HepG2 (cell line): ENCODE measurements around the gene ANKRD35. TPM values are rescaled to one million over a fixed set of nuclear protein-coding genes. Genes with fewer than 3 reads are reported as not detected.

ENCODE experiments used
- ATAC-seq: fragments of 200-7000 bp; cut with Tn5 transposase; 3 replicates; pipeline ENCODE4 v1.9.1; 2020; ENCODE audit warnings: mild to moderate bottlenecking, moderate library complexity
- BruUV-seq: library from RNA; stranded (reverse); fragments of 400-500 nt; replicated peaks from 2 replicates; lab custom pipeline; 2021; lab: Mats Ljungman, UMichigan
- CTCF ChIA-PET: fragments of 300-600 bp; formaldehyde crosslinking; extraction: SDS; loops from one replicate; lab custom pipeline; 2021; ENCODE audit warnings: low total read pairs, inconsistent platforms, low intra/inter-chr PET ratio; lab: Yijun Ruan, JAX
- POLR2A ChIA-PET: fragments of 350-600 bp; sonication (Branson Sonifier 250); formaldehyde crosslinking; loops from one replicate; lab custom pipeline; 2020; ENCODE audit warnings: antibody characterized with exemption, inconsistent platforms; lab: Yijun Ruan, JAX
- DNase-seq: peaks from one replicate; pipeline ENCODE4 v3.0.0-alpha.2; 2015; ENCODE audit warnings: low spot score
- FAIRE-seq: peaks from 3 replicates; lab custom pipeline; 2011; peaks lifted over from hg19 to GRCh38; lab: Jason Lieb, UNC
- H2AFZ ChIP-seq: one replicate; pipeline ENCODE4 v1.6.1; 2011; ENCODE audit warnings: low read length, inconsistent platforms
- H3K27ac ChIP-seq: fragments of 300-600 bp; 3 replicates; pipeline ENCODE4 v1.8.0; 2011; ENCODE audit warnings: mixed run types, mild to moderate bottlenecking, mixed read lengths, low read length, inconsistent platforms; ENCODE audit not compliant: insufficient read depth; ENCODE audit errors: extremely low read length
- H3K27me3 ChIP-seq, 2 experiments: fragments of 200-600 bp in 1 of 2; 2 replicates in 1 of 2; 3 replicates in 1 of 2; pipeline versions ENCODE4 v1.6.0 to v1.8.0; 2011; ENCODE audit warnings: low read length in 2 of 2, mild to moderate bottlenecking in 2 of 2, moderate library complexity in 2 of 2, inconsistent platforms in 1 of 2; ENCODE audit not compliant: insufficient read depth in 2 of 2, control insufficient read depth in 1 of 2
- H3K36me3 ChIP-seq, 2 experiments: fragments of 200-600 bp in 1 of 2; replicated peaks in 1 of 2; 2 replicates in 1 of 2; 3 replicates in 1 of 2; pipeline versions ENCODE4 v1.5.1 to v1.8.0; 2011; ENCODE audit warnings: low read length in 2 of 2, inconsistent platforms in 1 of 2; ENCODE audit not compliant: insufficient read depth in 2 of 2, control insufficient read depth in 1 of 2
- H3K4me1 ChIP-seq: 2 replicates; pipeline ENCODE4 v1.5.1; 2012; ENCODE audit warnings: low read length, inconsistent platforms; ENCODE audit not compliant: insufficient read depth
- H3K4me2 ChIP-seq: 2 replicates; pipeline ENCODE4 v1.6.0; 2011; ENCODE audit warnings: low read depth, low read length, inconsistent platforms
- H3K4me3 ChIP-seq, 3 experiments: fragments of 200-600 bp in 1 of 3; sonication (generic), shearing (Covaris generic) in 1 of 3; replicated peaks in 1 of 3; 2 replicates each; pipeline ENCODE4 v1.5.1; 2011 to 2016; ENCODE audit warnings: low read length in 3 of 3, inconsistent platforms in 2 of 3, low read depth in 2 of 3, mild to moderate bottlenecking in 2 of 3, control low read depth in 1 of 3, mixed read lengths in 1 of 3; ENCODE audit not compliant: insufficient read depth in 1 of 3
- H3K79me2 ChIP-seq: one replicate; pipeline ENCODE4 v1.6.1; 2011; ENCODE audit warnings: low read length, inconsistent platforms; ENCODE audit not compliant: insufficient read depth
- H3K9ac ChIP-seq: 2 replicates; pipeline ENCODE4 v1.6.0; 2011; ENCODE audit warnings: mild to moderate bottlenecking, low read depth, low read length, inconsistent platforms; ENCODE audit not compliant: insufficient read depth
- H3K9me3 ChIP-seq: 2 replicates; pipeline ENCODE4 v1.5.1; 2012; ENCODE audit warnings: mild to moderate bottlenecking, low read length
- H4K20me1 ChIP-seq: 2 replicates; pipeline ENCODE4 v1.6.0; 2011; ENCODE audit warnings: inconsistent platforms, mild to moderate bottlenecking, low read length, moderate library complexity; ENCODE audit not compliant: insufficient read depth
- MEIS1 ChIP-seq: sonication (generic); formaldehyde crosslinking; IDR thresholded peaks from 2 replicates; pipeline ENCODE4 v1.9.0; 2021; ENCODE audit warnings: mild to moderate bottlenecking, missing genetic modification reagents, moderate library complexity, borderline replicate concordance
- SMAD3 ChIP-seq: sonication (generic); formaldehyde crosslinking; IDR thresholded peaks from 2 replicates; pipeline ENCODE4 v1.4.0; 2020; ENCODE audit warnings: missing genetic modification reagents
- SOX5 ChIP-seq: IDR thresholded peaks from 2 replicates; pipeline ENCODE4 v1.6.1; 2016; ENCODE audit warnings: borderline replicate concordance
- ZMAT3 ChIP-seq: sonication (generic); formaldehyde crosslinking; conservative IDR thresholded peaks from 2 replicates; pipeline ENCODE4 v1.7.0; 2021; ENCODE audit warnings: missing genetic modification reagents
- WGBS: methylation state at CpG from one replicate; pipeline ENCODE4 v1.1.6; 2017; ENCODE audit warnings: low lambda C conversion rate; 5-methylcytosine and 5-hydroxymethylcytosine counted together
- in situ Hi-C: cut with HindIII; loops from 2 replicates; pipeline ENCODE4 v1.10.0; 2017; ENCODE audit warnings: low pct_unique_long_range_greater_than_20kb; ENCODE audit not compliant: extremely low pct_ligation_motif_present
- intact Hi-C: fragments of 100-400 bp; cut with micrococcal nuclease; formaldehyde crosslinking; loops from one replicate; pipeline ENCODE4 v1.10.0; 2022; ENCODE audit not compliant: unreplicated experiment
- polyA plus RNA-seq, 8 experiments: library from polyadenylated mRNA; depleted of rRNA in 3 of 8; stranded (reverse) in 7 of 8; unstranded in 1 of 8; fragments of >200 nt; fragmentation: Illumina TruSeq in 4 of 8; extraction: Trizol in 4 of 8; gene quantifications; 2 replicates each; pipeline versions ENCODE4 v1.2.1 to v1.2.3, GENCODE V29; 2011 to 2016; ENCODE audit warnings: low read depth in 4 of 8, missing spikeins in 1 of 8, mixed read lengths in 1 of 8; ENCODE audit not compliant: insufficient read depth in 1 of 8
- total RNA-seq, 5 experiments: library from RNA; depleted of rRNA; stranded (reverse); fragments of >200 nt; fragmentation: Illumina TruSeq; extraction: Trizol; gene quantifications; 2 replicates each; pipeline ENCODE4 v1.2.3, GENCODE V29; 2016; ENCODE audit warnings: low read depth in 1 of 5
- TF ChIP-seq, protein P1 (sequence below): sonication (generic); formaldehyde crosslinking; IDR thresholded peaks from 2 replicates; pipeline ENCODE4 v1.4.0; 2020; ENCODE audit warnings: missing genetic modification reagents
- TF ChIP-seq, protein P2 (sequence below): IDR thresholded peaks from 2 replicates; pipeline ENCODE4 v1.6.1; 2018; ENCODE audit warnings: missing genetic modification reagents

The ANKRD35 gene
- total and polyA plus RNA-seq, 2 of the 13 experiments (the other 11 are each of a cell fraction or from before 2014, with no cell fraction given) = 0.02 TPM; not detected in 1

DNA sequence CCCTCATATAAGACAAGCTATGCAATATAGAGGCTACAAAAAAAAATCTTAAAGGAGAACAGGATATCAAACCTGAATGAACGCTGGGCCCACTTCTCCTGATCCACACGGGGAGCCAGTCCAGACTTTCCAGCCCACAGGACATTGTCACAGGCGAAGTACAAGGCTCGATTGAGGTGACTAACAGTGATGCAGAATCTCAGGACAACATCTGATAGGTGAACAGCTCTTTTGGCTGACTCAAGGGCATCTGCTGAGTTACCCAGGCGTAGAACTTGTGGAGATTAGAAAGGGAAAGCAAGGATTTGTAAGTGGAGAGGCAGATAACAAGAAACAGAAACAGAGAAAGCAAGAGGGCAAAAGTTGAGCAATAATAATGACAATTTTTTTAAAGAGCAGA lies 31.1 kb upstream of the ANKRD35 start:
- no peak overlapping the region for H3K4me2 ChIP-seq
- no peak overlapping the region for H2AFZ ChIP-seq
- peaks cover 8% of the 10 kb centered on the region for H3K79me2 ChIP-seq
- no peak overlapping the region for H3K4me3 ChIP-seq
- FAIRE-seq (no peak), DNase-seq (no peak)
- H3K27ac ChIP-seq = no peak overlapping the region
- peaks cover 18% of the 10 kb centered on the region for H3K4me1 ChIP-seq
- intact Hi-C loops = loop anchor here (5.0 kb wide), 1 partner anchor 91 kb away; no protein-coding TSS in a partner anchor
- BruUV-seq = no TSS peak
- H4K20me1 ChIP-seq = no peaks in the 10 kb centered on the region
- in situ Hi-C loops = no loop called here
- peaks cover 7 to 13% of the 10 kb centered on the region in 2 experiments; a peak in 4 of 5 replicates for H3K36me3 ChIP-seq
- no peak overlapping the region; the same call in 1 of the 2 replicates for H3K9ac ChIP-seq
- no peaks in the 10 kb centered on the region; a peak in 1 of 5 replicates for H3K27me3 ChIP-seq
- no peak for TF ChIP-seq SMAD3 (CRISPR knock-in tag)
- no peak for TF ChIP-seq ZMAT3 (CRISPR knock-in tag)
- TF ChIP-seq, protein P1, sequence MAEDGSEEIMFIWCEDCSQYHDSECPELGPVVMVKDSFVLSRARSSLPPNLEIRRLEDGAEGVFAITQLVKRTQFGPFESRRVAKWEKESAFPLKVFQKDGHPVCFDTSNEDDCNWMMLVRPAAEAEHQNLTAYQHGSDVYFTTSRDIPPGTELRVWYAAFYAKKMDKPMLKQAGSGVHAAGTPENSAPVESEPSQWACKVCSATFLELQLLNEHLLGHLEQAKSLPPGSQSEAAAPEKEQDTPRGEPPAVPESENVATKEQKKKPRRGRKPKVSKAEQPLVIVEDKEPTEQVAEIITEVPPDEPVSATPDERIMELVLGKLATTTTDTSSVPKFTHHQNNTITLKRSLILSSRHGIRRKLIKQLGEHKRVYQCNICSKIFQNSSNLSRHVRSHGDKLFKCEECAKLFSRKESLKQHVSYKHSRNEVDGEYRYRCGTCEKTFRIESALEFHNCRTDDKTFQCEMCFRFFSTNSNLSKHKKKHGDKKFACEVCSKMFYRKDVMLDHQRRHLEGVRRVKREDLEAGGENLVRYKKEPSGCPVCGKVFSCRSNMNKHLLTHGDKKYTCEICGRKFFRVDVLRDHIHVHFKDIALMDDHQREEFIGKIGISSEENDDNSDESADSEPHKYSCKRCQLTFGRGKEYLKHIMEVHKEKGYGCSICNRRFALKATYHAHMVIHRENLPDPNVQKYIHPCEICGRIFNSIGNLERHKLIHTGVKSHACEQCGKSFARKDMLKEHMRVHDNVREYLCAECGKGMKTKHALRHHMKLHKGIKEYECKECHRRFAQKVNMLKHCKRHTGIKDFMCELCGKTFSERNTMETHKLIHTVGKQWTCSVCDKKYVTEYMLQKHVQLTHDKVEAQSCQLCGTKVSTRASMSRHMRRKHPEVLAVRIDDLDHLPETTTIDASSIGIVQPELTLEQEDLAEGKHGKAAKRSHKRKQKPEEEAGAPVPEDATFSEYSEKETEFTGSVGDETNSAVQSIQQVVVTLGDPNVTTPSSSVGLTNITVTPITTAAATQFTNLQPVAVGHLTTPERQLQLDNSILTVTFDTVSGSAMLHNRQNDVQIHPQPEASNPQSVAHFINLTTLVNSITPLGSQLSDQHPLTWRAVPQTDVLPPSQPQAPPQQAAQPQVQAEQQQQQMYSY (CRISPR knock-in tag) = peak; percentile 59; the same call in 1 of the 2 replicates
- no peak for TF ChIP-seq MEIS1 (CRISPR knock-in tag)
- TF ChIP-seq, protein P2, sequence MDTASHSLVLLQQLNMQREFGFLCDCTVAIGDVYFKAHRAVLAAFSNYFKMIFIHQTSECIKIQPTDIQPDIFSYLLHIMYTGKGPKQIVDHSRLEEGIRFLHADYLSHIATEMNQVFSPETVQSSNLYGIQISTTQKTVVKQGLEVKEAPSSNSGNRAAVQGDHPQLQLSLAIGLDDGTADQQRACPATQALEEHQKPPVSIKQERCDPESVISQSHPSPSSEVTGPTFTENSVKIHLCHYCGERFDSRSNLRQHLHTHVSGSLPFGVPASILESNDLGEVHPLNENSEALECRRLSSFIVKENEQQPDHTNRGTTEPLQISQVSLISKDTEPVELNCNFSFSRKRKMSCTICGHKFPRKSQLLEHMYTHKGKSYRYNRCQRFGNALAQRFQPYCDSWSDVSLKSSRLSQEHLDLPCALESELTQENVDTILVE = no peak
- no peak for TF ChIP-seq SOX5 (CRISPR knock-in tag)
- TF ChIP-seq, all 625 proteins: peak for 1
- ATAC-seq = no peak
- ChIA-PET POLR2A (interaction anchor here (1.9 kb wide), 1 partner anchor 11 kb away, joined by 7 read pairs; the partner anchor contains the start of gene RBM8A), CTCF (no interaction called here)
- 87% methylated on average over 5 of the region's 5 CpGs for whole genome bisulfite sequencing
- no peaks in the 10 kb centered on the region for H3K9me3 ChIP-seq
